Panc1 (cell line): ENCODE data around the gene CCDC137.

Experiments used
- CTCF ChIP-seq: fragments of 450-650 bp; IDR thresholded peaks from 2 replicates; pipeline ENCODE4 v1.5.1; 2017; ENCODE audit warnings: mild to moderate bottlenecking
- POLR2AphosphoS5 ChIP-seq: IDR thresholded peaks from 2 replicates; pipeline ENCODE4 v1.6.1; 2012; ENCODE audit warnings: mild to moderate bottlenecking, low read depth, low read length, moderate library complexity

- no peak for TF ChIP-seq CTCF
- no peak for TF ChIP-seq POLR2AphosphoS5
These were observed 9.7 kb upstream of the CCDC137 start for GRCh38 chr17:81656835-81657234.
